GM18951 (cell line): ENCODE measurements around the gene ZMYND11.

Source experiments
- POLR2A ChIP-seq: IDR thresholded peaks from 4 replicates; pipeline ENCODE4 v1.6.1; 2011; ENCODE audit warnings: mild to moderate bottlenecking; ENCODE audit not compliant: insufficient read length, insufficient read depth; ENCODE audit errors: extremely low read depth
- in situ Hi-C: fragments of 300-500 bp; cut with MboI; formaldehyde crosslinking; loops from one replicate; pipeline ENCODE4 v1.12.0; 2022; ENCODE audit warnings: low sequenced_read_pairs, mixed read lengths, inconsistent platforms; ENCODE audit not compliant: unreplicated experiment

Gene ZMYND11

DNA sequence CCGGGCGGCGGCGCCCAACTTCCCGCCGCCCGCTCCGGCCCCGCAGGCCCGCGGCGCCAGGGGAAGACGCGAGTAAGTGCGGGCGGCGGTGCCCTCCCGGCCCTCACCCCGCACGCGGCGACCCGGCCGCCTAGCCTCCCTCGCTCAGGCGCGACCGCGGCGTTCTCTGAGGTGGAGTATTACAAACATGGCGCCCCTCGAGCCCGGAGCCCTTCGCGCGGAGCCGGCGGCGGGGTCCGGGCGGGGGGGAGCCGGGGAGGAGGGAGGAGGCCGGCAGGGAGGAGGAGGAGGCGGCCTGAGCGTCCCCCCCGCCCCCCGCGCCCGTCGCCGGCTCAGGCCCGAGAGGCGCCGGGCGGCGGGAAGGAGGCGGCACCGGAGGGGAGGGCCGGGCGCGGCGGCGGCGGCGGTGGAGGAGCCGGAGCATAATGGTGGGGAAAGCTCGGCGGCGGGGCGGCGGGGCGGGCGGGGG is at the start of gene ZMYND11:
Gene ZMYND11, plus strand, starts transcription at position 324 of the 469 bp plus-strand sequence. CDS start 44,558 bp downstream, outside the sequence.
- TF ChIP-seq POLR2A: peak; percentile 63
- in situ Hi-C loops: no loop called here

DNA sequence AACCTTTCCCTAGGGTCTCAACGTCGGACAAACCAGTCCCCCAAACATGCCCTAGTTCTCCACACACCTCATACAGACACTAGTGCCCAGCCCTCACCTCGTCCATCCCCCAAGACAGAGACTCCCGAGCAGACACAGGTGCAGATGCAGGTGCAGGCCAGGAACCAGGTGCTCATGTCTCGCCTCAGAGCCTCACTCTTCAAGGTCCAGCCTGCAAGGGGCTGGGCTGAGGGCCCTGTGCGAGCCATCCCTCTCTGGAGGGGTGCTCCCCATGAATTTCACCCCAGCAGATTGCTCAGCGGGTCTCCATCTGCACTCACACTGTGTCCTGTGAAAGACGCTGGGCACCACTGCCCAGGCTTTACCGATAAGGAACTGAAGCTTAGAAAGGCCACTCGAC is 49.2 kb upstream of the ZMYND11 start:
- TF ChIP-seq POLR2A: no peak
- in situ Hi-C loops: no loop called here

DNA sequence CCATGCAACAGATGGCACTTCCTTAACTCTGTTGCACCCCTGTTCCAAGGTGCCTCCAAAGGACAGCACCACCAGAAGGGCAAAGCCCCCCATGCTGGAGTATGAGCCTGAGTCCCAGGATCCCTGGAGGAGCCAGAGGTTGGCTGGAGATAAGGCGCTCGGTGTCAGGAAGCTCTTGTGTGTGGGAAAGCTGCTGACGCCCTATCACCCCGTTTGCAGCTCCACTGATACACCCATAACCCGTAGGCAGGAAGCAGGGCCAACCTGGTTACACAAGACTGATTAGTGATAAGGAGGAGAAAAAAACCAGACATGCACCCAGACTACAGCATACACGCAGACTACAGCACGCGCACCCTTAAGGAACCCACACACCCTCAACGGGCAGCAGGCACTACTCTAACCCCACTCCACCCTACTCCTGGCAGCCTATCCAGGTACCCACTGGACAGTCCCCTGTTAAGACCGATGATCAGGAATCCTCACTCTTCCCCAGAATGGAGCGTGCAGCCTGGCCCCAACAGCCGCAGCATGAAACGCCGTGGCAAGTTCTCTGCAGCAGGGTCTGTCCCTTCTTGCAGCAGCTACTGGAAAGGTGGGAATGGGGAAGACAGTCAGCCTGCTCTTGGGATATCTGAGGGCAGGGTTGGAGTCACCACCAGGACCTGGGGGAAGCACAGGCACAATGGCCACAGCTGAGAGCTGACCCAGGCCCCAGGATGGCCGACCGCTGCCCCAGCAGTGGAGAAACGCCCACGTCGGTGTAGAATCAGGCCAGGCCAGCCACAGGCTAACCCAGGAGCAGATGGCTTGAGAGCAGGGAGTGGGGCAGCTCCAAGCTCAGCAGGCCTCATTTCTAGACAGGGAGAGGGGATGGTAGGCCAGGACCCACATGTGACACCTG is 47.8 kb upstream of the ZMYND11 start:
- in situ Hi-C loops: no loop called here
- TF ChIP-seq POLR2A: no peak

DNA sequence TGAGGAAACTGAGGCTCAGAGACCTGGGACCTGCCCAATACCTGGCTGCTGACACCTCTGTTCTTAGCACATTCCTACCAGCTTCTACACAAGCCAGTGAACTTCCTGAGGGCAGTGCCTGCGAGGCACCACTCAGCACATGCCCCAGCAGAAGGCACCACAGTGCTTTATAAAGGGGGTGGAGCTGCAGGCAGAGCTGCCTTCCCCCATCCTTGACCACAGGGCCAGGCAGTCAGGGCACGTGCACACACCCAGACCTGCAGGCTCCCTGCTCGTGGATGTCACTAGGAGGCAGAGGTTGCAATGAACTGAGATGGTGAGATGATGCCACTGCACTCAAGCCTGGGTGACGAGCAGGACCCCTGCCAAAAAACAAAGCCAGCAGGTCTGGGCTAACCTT is 47.0 kb upstream of the ZMYND11 start:
- no peak for TF ChIP-seq POLR2A
- in situ Hi-C loops: no loop called here

DNA sequence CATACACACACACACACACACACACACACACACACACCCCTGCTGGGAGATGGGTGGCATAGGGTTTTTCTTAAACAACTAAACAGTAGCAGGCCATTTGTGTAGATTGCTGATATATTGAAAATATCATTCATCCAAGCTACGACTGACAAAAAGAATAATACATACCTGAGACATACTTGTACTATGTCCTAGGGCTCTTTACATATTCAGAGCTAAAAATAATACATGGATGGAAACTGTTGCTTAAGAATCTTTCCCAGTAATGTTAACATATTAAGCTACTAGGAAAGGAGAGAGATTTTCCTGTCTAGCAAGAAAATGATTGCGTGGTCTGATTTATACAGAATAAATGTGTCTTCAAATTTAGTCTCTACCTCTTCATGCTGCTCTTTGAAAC is 46.0 kb upstream of the ZMYND11 start:
- in situ Hi-C loops: no loop called here
- no peak for TF ChIP-seq POLR2A

DNA sequence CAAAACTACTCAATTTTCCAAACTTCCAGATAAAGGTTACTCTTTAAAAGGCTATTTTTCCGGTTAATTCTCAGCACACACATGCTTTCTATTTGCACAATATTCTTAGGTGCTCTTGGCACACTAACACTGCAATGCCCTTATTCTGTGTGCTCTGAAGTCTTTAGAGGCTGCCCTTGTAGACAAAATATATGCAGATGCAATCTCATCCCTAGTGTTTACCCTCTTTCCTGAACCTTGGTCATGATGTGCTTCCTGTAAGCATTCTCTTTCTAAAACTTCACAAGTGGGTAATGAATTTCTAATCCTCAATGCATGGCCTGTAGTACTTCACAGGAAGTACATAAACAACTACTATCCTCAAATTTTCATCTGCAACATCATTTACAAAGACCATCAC is 45.1 kb upstream of the ZMYND11 start:
- in situ Hi-C loops: no loop called here
- no peak for TF ChIP-seq POLR2A

DNA sequence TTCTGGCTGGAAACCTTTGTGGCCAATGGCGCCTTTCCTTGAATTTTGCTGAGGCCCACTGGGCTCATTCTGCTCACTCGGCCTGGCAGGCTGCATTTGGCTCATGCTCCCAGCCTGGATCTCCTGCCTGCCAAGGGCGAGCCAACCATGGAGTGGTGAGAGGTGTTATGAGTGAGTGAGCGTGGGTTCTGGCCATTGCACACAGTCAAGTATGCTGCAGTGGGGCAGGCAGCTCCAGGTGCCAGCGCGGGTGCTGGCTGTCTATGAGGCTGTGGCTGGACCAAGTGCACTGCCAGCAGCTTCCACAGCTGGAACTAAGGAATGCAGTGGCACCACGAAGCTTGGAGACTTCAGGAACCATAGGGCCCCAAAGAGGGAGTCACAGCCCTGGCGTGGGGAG is 43.9 kb upstream of the ZMYND11 start:
- TF ChIP-seq POLR2A: no peak
- in situ Hi-C loops: no loop called here

DNA sequence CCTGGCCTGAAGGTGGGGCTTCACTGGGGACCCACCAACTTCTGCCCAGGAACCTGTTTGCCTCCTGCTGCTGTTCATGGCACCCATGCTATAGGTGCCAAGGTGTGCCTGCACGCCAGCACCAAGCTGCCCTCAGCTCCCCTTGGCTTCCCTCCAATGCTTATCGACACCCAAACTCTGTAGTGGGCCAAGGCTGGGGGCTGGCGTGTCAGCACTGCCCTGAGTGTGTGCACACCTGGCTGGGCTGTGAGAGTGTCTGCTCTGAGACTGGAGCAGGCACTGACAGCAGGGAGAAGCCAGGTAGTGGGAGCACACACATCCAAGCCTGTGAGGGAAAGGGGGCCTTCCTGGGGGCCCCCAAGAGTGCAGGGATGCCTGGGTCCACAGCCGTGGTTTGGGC is 43.1 kb upstream of the ZMYND11 start:
- TF ChIP-seq POLR2A: no peak
- in situ Hi-C loops: no loop called here

DNA sequence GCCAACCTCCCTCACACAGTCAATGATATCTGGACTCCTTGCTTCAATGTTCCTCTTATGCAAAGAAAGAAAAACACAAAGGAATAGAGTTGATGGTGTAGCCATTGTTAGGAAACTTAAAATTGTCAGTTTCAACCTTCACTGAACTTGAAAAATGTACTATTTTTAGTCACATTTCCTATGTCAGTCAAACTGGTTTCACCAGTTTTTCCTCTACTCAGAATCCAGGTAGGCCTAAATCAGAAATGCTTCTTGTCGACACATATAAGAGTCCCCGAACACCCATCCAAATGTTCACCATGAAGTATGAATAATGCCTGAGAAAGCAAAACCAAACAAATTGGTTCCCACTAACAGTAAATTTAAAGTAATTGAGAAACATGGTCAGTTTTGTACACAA is 42.4 kb upstream of the ZMYND11 start:
- no peak for TF ChIP-seq POLR2A
- in situ Hi-C loops: no loop called here

DNA sequence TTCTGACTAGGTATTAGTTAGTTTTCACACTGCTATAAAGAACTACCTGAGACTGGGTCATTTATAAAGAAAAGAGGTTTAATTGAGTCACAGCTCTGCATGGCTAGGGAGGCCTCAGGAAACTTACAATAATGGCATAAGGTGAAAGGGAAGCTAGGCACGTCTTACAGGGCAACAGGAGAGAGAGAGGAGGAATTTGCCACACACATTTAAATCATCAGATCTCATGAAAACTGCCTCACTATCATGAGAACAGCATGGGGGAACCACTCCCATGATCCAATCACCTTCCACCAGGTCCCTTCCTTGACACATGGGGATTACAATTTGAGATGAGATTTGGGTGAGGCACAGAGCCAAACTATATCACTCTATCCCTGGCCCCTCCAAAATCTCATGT is 40.6 kb upstream of the ZMYND11 start:
- in situ Hi-C loops: no loop called here
- TF ChIP-seq POLR2A: no peak

DNA sequence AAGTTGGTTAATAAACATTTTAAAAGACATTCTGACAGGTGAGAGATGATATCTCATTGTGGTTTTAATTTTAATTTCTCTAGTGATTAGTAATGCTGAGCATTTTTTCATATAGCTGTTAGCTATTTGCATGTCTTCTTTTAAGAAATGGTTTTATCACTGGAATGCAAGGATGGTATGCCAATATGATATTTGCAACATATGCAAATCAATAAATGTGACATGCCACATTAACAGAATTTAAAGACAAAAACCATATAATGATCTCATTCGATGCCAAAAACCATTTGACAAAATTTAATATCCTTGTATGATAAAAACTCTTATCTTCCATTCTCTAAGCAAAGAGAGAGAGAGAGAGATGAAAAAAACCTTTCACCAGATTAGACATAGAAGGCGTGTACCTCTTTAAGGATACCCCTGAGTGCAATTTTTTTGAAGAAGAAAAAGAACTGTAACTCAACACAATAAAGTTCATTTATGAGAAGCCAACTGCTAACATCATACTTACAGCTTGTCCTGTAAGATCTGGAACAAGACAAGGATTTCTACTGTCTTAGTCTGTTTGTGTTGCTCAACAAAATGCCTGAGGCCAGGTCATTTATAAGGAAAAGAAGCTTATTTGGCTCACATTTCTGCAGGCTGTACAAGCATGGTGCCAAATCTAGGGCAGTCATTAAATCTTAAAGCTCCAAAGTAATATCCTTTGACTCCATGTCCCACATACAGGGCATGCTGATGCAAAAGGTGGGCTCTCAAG is 39.7 kb upstream of the ZMYND11 start:
- TF ChIP-seq POLR2A: no peak
- in situ Hi-C loops: no loop called here

DNA sequence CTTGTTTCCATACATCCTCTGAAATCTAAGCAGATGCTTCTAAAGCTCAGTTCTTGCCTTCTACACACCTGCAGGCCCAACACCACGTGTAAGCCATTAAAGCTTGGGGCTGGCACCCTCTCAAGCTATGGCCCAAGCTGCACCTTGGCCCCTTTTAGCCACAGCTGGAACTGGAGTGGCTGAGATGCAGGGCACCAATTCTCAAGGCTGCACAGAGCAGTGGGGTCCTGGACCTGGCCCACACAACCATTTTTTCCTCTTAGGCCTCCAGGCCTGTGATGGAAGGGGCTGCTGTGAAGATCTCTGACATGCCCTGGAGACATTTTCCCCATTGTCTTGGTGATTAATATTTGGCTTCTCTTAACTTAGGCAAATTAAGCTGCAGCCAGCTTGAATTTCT is 38.8 kb upstream of the ZMYND11 start:
- in situ Hi-C loops: no loop called here
- TF ChIP-seq POLR2A: no peak

DNA sequence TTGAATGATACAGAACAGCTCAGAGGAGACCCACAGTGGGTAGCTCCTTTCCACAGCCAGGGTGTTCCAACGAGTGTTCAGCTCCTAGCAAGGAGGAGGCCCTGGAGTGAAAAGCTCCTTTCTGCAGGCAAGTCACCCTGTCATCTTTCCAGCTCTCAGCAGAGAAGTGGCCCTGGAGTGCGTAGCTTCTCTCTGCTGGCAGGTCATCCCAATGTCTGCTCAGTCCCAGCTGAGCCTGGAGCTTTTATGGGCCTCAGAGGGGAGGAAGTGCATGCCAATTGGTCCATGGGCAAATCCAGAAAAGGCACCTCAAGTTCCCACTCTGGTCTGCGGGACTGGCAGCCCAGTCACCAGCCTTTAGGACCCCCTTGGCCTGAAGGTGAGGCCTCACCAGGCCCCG is 30.8 kb upstream of the ZMYND11 start:
- TF ChIP-seq POLR2A: no peak
- in situ Hi-C loops: no loop called here
